CMK (cell line): ENCODE results near the gene IWS1.
A peak's percentile ranks its signal among the peaks of the same experiment; 100 is the strongest.
"Not testable (repeated sequence)": the region's sequence is repeated elsewhere in the genome, so short reads cannot be mapped to it uniquely, and the experiment has no call there.

Source experiments
- DNase-seq: peaks from one replicate; pipeline ENCODE4 v3.0.0-alpha.2; 2010; ENCODE audit warnings: low read depth

The IWS1 gene

DNA sequence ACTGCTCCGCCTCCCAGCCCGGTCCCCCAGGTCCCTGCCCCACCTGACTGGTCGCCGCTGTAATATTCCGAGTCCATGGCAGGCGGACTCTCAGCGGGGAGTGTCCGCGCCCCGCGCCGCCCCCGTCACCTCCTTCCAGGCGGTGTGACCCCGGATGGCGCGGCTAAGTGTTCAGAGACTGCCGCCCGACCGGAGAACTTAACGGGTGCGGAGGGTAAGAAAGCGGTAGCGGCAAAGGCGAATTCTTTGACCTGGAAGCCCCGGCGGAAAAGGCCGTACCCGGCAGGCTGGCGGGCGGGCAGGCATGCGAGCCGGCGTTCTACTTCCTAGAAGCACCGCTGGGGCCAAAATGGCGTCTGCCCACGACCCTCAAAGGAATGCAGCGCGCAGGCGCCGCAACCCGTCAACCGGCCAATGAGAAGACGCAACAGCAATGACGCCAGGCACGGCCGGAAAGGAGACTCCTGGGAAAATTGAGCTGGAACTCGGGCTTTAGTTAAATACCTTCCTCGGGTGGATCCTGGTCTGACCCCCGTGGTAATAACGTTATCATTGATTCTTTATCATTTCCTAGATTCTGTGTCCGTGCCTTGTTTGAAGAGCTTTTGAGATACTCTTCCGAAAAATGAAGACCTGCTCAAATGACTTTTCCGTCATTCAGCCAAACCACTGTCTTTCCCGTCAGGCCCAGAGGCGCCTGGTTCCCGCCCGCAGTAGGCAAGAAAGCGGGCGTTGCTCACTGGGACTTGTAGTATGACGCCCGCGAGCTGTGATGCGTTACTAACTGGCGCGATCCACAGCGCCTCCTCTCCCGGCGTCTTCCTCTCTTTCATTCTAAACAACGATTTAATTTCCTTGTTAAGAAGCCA is at the start of gene IWS1:
IWS1 (minus strand) TSS at position 358 of the 869 bp plus-strand sequence; CDS start at position 77, 281 bp downstream.
- peak; percentile 76 for DNase-seq

DNA sequence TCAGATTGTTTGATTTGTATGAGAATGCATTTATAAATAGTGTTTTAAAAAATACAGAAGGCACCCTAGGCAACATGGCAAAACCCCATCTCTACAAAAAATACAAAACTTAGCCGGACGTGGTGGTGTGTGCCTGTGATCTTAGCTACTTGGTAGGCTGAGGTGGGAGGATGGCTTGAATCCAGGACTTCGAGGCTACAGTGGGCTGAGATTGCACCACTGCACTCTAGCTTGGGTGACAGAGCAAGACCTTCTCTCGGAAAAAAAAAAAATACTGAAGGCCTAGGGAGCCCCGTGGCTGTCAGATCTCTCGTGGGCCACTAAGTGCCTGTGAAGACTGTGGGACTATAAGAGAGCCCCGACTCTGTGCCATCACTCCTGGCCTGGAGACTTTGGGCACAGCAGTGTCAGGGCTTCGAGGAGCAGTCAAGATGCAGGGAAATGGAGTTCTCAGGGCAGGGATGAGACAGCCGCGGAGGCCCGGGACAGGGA is 49.7 kb upstream of the IWS1 start:
- DNase-seq = no peak

DNA sequence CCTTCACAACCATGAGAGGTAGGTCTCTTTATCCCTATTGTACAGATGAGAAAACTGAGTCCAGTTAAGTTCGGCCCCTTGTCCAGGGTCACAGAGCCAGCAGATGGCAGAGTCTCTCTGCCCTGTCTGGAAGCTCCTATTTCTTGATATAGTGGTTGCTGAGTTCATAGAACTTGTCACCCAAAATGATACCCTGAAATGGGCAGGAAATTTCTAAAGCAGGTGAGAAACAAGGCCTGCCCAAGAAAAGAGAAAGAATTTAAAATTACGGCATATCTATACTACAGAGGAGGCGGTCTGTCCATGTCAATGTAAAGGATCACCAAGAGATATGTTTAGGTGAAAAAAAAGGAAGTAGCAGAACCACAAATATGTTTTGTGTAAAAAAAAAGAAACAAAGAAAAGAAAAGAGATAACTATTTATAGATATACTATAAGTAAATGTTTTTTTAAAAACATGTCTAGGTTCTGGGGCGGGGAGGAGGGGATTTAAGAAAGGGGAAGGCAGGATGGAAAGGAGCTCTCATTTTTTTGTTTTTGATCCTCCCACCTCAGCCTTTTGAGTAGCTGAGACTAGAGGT is 49.0 kb upstream of the IWS1 start:
- DNase-seq = no peak

DNA sequence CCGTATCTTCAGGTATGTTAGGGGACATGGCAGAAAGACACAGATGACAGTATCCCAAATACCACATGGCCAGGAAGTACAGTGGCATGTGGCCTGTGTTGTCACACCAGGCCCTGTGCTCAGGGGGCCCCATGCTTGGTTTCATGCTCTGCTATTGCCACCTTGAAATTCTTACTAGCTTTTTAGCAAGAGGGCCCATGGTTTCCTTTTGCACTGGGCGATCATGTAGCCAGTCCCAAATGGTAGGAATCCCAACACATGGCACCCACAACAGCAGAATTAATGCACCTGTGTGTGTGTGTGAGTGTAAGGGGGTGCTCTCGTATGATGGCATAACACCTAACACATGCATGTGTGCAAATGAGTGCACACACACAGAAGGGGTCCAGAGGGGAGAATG is 48.4 kb upstream of the IWS1 start:
- DNase-seq = no peak

DNA sequence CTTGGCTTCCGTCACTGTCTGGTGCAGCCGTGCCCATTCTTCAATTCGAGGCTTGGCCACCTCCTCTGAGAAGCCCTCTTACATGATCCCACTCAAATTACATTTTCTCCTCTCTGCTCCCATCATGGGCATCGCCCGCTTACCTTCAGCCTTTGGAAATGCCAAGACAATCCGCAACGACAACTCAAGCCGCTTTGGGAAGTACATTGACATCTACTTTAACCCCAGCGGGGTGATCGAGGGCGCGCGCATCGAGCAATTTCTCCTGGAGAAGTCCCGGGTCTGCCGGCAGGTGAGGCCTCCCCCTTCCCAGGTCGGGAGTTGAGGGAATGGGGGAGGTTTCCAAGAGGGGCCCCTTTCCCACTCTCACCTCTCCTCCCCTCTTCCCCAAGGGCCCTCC is 47.5 kb upstream of the IWS1 start:
- no peak for DNase-seq

DNA sequence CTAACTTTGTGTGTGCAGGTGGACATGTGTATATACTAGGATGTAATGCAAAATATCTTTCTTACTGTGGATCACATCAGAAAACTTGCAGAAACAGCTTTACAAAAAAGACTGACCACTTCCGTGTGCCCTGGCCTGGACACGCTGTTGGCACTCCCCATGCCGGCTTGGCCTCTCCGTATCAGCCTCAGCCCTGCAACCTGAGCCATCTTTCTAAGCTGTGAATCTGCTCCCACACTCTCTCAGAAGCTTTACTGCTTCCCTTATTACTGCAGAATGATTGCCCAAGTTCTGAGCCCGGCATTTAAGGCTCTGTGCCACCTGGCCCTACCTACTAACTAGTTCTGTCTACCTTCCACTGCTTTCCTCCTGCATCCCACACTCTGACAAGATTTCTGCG is 47.0 kb upstream of the IWS1 start:
- DNase-seq = no peak

DNA sequence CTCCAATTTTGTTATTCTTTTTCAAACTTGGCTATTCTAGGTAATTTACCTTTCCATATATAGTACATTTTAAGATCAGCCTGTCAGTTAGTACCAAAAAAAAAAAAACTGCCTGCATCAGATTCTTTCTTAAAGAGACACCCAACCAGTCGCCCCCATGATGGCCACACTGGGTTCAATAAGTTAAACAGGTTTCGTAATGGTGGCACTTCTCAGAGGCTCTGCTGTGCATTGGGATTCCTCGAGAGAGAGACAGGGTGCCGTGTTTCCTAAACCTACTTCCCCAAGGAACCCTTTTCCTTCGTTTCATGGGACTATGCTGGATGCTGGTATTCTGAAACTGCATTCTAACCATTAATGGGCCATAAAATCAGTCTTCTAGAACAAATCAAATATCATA is 46.6 kb upstream of the IWS1 start:
- no peak for DNase-seq

DNA sequence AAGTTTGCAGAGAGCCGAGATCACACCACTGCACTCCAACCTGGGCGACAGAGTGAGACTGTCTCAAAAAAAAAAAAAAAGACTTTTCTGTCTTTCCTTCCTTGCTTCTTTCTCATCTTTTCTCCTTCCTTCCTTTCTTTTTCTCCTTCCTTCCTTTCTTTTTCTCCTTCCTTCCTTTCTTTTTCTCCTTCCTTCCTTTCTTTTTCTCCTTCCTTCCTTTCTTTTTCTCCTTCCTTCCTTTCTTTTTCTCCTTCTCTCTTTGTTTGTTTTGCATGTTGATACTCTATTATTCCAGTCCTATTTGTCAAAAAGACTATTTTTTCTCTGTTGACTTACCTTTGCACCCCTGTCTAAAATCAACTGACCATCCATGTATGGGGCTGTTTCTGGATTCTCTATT is 46.1 kb upstream of the IWS1 start:
- DNase-seq = not testable (repeated sequence)

DNA sequence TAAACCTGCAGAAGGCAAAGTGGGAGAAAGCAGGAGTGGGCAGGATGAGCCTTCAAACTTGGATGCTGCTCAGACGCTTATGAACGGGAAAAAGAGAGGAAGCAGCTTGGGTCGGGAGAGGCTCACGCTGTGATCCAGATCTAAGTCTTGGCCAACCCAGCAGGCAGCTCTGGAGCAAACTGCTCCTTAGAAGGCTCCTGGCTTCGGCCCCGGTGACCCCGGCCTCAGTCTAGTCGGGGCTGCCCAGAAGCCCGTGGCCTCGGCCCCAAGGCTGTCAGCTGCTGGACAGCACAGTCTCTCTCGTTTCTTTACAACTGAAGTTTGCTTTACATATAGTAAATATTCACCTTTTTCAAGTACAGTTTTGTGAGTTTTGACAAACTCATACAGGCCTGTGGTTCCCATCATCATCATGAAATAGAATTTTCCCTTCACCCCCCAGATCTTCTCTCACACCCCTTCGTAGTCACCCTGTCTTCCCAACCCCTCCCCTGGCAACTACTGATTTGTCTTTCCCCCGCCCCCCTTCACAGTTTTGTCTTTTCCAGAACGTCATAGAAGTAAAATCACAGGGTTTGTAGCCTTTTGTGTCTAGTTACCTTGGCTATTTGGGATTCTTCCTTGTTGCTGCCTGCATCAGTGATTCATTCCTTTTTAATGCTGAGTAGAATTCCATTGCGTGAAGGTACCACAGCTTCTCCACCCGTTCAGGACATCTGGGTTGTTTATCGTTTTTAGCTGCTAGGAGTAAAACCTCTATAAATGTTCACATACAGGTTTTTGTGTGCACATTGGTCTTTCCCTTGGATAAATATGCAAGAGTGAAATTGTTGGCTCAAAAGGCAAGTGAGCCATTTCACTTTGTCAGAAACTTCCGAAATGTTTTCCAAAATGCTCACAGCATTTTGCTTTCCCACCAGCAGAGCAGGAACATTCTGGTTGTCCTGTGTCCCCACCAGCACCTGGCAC is 44.3 kb upstream of the IWS1 start:
- no peak for DNase-seq

DNA sequence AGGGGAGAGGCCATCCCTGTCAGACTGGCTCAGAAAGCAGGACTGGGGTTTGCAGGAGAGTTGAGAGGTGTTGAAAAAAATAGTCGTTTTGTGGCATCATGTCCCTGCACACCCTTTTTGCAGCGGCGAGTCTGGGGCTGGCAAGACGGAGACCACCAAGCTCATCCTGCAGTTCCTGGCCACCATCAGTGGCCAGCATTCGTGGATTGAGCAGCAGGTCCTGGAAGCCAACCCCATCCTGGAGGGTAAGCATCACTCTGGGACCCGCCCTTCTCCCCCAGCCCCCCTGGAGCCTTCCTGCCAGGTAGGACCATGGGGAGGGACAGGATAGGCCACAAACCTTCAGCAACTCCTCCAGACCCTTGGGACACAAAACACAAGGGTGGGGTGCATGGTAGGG is 43.4 kb upstream of the IWS1 start:
- no peak for DNase-seq

DNA sequence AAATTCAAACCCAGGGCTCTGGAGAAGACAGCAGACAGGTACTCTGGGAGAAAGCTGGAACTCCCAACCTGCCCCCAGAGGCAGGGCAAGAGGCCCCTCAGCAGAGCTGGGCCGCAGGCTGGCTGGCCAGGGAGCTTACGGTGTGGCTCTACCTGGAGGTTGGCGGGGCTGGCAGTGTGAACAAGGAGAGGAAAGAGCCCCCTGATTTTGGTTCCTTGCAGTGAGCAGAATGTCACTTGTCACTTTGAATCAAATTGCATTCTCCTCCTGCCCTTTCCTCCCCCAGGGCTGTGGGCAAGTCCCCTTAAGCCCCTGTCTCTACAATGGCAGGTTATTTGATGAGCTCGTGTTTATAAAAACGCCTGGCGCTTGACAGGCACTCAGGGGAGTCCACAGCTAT is 41.8 kb upstream of the IWS1 start:
- no peak for DNase-seq

DNA sequence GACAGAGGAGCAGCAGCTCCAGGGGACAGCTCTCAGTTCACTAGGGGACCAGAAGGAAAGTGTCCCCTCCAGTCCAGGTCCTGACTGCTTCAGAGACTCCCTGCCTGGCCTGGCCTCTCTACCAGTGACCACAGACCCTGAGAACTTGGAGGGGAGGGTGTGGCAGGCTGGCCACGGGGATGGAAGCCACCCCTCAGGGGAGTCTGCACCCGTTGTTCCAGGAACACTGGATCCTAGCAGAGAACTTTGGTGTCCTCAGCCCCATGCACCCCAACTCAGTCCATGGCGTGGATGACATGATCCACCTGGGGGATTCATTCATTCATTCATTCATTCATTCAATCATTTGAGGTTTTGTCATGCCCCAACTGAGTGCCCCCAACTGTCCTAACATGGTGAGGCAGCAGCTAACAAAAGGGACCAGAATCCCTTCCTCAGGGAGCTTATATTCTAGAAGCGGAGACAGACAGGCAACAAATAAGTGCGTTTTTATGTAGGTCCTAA is 41.1 kb upstream of the IWS1 start:
- no peak for DNase-seq

DNA sequence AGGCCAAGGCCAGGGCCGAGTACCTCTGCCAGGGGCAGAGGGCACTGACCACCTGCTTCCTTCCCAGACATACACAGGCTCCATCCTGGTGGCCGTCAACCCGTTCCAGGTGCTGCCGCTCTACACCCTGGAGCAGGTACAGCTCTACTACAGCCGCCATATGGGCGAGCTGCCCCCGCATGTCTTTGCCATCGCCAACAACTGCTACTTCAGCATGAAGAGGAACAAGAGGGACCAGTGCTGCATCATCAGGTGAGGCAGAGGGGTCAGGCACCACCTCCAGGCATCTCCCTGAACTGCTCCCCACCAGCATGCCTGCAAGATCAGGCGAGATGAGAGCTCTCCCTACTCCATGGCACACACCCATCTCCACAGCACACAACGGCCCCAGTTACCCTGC is 40.3 kb upstream of the IWS1 start:
- DNase-seq = no peak

DNA sequence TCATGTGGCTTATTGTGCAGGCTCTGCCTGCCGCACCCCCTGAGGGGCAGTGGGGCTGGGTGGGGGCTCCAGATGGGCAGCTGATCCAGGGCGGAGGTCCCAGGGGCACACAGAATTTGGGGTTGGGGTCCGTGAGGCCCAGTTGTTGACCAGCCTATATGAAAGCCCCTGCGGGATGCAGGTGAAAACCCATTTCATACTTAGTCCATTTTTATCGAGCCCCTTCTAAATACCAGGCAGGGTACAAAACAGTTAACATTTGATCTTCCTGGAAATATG is 39.8 kb upstream of the IWS1 start:
- no peak for DNase-seq

DNA sequence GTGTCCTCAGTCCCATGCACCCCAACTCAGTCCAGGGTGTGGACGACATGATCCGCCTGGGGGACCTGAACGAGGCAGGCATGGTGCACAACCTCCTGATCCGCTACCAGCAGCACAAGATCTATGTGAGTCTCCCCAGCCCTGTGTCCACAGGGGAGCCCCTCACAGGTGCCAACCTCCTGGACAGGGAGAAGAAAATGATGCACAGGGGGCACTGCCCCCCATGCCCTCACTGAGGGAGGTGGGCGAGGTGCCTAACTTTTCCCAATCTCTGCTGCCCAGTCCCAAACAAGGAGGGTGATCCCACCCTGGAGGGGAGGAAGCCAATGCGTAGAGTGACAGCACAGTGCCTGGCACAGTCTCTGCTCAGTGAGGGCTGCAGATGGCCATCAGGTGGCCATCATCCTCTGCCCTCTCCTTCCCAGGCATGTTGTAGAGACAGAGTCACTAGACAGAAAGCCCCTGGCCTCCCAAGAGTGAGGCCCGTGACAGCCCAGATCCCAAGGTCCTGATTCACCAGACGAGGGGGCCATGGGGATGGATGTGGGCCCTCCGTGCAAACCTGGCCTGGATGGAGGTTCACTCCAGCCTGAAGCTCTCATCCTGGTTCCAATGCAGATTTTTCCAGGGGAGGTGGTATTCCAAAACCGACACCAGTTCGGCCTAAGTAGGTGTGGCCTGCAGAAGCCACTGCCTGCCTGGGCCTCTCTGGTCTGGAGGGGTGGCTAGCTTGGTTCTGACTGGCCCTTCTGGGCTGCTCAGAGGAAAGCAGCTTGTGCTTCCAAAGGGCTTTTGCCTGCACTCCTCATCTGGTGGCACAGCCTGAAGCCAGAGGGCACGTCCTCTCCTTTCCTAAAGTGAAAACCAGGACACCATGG is 39.2 kb upstream of the IWS1 start:
- DNase-seq = no peak

DNA sequence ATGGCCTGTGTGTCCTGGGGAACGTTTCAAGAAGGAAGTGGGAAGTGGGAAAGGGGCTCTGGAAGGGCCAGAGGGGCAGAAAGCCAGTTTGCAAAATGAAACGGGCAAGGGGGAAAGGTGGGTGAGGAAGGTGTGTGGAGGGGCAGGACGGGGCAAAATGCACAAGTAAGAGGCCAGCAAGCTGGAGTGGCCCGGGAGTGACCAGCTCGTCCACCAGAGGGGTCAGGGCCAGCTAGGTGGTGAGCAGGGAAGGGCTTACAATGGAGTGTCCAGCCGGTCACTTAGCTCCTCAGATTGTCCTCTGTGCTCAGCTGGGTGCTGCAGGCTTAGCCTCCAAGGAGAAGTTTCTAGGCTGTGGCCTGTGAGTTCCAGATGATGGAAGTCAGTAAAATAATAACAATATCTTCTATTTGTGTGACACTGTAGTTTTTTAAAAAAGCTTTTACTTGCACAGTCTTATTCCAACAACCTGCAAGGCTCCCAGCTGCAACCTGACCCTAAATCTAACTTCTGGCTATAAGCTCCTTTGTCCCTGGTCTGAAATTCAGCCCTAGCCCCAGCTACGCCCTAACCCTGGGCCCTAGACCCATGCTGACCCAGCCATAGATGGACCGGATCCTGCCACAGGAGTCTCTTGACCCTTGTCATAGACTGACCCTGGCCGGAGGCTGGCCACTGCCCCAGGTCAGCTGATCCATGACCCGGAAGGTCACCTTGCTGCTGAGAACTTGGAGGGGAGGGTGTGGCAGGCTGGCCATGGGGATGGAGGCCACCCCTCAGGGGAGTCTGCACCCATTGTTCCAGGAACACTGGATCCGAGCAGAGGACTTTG is 38.4 kb upstream of the IWS1 start:
- no peak for DNase-seq

DNA sequence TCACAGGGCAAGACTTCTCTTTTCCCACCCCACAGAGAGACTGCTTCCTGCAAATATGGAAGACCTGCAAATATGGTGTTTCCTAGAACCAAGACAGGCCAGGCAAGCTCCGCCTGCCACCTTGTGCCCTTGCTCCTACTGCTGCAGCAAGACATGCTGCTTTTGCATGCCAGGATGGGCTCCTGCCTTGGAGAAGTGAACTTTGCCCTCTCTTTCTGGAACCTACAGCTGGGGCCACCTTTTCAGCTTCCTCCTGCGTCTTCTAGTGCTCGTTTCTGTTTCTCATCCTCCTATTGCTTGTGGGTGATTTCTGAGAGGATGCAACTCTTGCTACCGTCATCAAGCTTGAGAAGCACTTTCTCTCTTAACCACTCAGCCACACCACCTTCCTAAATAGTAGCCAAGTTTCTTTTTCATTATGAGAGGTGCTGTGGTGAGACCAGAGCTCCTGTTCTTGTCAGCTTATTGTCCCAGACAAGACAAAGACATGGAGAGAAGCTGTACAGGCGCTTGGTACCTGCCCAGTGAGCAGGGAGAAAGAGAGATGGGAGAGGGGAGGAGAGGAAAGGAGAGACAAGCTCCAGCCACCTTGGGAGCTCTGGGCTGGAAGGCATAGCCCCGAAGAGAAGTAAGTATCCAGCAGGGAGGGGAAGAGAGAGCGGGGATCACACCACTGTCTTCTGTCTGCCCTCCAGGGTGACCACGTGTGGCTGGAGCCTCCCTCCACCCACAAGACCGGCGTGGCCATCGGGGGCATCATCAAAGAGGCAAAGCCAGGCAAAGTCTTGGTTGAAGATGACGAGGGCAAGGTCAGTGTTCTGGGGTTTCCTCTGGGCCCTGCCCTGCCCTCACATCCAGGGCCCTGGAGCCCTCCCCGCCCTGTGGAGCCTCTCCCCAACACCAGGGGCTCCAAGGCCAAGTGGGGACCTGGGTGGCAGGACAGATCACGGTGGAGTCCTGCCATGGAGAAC is 37.5 kb upstream of the IWS1 start:
- no peak for DNase-seq

DNA sequence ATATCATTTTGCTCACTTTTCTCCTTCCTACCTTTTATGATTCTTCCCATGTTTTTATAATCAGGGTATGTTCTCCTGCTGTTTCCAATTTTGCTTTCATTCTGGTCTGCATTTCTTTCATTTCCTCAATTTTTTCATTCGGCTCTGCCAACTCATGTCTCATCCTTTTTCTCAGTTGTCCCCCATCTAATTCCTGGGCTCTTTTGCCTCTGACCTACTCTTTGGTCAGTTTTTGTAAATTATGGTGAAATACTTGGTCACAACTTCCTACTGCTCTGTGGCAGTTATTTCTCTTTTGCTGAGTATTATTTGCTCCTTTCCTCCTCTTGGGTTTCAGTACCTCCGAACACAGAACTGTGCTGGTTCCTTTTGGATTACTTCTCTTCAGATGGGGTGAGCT is 36.6 kb upstream of the IWS1 start:
- DNase-seq = no peak

DNA sequence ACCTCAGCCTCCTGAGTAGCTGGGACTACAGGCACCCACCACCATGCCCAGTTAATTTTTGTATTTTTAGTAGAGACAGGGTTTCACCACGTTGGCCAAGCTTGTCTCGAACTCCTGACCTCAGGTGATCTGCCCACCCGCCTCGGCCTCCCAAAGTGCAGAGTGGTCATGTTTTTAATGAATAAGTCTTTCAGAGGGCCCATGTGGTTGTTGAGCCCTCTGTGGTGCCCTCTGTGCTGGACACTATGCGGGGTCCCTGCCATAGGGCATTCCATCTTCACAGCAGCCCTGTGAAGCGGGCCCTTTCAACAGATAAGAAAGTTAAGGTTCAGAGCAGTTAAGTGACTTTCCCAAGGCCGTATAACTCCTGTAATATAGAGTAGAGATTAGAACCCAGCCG is 35.1 kb upstream of the IWS1 start:
- no peak for DNase-seq

DNA sequence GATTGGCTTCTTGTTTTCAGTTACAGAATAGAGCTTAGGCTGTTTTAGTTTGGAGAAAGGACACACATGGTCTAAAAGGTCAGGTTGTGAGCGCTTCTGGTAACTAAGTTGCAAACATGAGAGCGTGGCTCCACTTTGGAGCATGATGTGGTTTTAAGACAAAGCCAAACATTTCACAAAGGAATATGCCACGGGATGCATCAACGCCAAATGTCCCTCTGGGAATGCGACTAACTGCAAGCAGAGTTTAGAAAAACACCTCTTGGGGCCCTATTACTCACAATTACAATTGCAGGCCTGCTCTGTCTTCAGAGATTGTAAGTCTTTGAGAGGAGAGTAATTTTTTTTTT is 34.6 kb upstream of the IWS1 start:
- DNase-seq = no peak
